NCI-H1048 (cell line): ENCODE results near the gene TSPAN3.

ENCODE experiments used
- DNase-seq: peaks from one replicate; lab custom pipeline; 2025; lab: John Stamatoyannopoulos, UW

Gene TSPAN3

DNA sequence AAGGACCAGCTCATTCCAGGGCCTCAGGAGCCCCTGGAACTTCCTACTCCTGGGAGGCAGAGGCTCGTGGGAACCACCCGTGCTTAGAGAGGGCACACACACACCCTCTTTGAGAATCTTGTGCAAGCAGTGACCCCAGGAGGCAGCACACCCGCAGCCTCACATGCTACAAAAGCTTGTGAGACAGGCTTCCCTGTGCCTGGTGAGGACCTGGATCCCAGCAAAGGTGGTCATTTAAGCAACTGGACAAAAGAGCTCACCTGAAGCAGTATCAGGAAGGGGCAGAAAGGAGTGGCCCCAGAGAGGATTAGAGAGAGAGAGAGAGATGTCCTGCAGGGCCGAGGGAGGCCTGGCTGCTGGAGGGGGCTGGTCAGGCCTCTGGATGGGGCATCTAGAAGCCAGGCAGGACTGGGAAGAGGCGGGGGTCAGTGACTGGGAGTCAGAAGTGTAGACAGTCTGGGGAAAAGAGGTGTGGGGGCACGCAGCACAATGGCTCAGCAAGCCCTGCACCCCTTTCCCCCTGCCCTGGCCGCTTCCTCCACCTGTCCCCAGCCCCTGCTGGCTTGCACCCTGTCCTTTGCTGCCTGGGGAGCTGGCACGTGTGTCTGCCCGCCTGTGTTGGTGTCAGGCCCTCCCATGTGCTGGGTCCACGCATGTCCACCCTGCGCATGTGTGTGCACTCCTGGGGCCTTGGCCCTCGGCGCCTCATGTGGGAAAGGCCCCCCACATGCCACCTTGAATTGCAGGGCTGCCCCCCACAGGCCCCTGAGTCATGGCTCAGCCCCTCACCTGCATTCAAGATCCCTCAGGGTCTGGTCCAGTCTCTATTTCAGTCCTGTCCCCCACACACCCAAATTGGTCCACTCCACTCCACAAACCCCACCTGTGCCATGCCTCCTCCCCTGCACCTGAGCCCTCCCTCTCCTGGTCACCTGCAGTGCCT lies 36.9 kb downstream of the TSPAN3 start:
- DNase-seq, result no peak

DNA sequence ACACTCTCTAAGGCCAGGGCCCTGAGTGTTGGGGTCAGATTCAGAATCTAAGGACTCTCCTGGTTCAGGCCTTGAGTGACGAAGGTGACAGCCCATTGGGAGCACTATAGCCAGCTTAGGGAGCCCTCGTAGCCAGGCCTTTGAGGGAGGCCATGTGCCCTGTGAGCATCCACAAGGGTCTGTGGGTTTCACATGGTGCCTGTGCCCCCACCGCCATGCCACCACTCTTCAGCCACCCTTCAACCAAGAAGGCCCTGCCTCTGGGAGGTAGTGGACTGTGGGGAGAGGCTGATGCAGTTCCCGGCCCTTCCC lies 37.5 kb downstream of the TSPAN3 start:
- DNase-seq, result no peak

DNA sequence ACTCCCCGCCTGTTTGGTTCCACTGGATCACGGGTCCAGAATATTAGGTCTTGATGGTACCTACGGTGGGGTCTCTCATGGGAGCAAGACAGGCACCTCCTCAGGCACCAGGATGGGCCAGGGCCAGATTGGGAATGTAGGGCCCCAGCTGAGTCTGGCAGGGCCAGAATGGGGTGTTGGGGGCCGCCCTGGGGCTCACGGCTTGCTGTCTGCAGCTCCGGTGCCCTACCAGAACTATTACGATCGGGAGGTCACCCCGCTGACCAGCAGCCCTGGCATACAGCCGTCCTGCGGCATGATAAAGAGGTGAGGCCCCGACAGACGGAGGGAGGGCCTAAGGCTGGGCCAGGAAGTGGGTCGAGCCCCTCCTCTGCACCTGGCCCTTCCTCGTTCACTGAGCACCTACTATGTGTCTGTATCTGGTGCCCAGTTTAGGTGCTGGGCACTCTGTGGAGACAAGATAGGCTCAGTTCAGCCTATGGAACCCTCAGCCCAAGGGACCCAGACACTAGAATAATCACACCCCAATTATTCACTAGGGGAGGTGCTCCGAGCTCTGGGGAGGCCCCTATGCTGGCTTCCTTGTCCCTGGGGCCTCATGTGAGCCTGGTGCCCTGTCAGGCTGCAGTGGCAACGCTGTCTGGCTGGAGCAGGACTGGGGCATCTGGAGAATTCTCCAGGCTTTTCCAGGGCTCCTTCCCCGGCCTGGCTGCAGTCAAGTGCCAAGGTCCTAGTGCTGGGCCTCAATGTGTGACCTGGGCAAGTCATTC lies 38.1 kb downstream of the TSPAN3 start:
- DNase-seq, result no peak

DNA sequence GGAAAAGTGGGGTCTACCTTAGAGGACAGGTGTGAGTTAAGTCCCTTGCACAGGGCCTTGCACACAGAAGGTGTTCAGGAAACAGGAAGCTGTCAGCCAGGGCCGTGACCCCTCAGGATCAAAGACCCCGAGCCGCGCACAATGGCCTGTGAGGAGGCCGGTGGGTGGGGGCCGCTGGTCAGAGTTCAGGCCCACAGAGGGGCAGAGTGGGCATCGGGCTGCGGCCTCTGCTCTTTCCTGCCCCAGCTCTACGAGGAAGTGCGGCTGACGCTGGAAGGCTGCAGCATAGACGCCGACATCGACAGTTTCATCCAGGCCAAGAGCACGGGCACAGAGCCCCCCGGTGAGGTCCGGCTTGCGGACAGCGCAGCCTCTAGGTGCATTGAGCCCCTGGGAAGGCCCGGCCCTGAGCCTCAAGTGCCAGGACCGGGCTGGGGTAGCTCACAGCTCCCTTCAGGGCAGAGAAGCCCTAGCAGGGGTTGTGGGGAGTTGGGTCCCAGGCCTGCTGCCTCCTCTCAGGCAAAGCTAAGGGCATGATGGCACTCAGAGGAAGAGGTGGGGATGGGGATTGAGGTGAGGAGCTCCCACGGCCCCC lies 38.8 kb downstream of the TSPAN3 start:
- DNase-seq, result no peak

DNA sequence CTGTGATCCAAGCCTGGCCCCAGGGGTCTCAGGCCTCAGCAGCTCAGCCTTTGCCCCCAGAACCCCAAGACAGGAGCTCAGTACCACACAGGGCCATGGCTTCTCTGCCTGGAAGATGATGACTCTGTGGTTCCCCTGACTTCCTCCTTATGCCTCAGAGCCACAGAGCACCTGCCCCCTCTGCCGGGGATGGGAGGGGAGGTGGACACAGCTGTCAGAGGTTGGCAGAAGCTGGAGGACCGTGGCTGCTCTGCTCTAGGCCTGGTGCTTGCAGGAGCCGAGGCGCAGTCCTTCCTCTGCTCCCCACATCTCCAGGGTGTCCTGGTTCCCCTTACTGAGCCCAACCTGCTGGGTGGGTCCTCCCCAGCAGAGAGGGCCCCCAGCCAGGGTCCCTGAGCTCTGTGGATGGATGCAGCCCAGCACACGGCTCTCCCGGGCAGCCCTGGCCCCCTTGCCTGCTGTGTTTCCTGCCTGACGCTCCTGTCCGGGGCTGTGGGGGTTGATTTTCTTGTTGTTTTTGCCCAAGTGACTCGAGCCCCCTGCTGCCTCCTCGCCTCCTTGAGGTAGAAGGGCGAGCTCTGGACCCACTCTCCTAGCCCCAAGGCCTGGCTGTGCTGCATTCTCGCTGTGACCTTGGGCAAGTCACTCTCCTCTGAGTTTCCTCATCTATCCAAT lies 39.4 kb downstream of the TSPAN3 start:
- no peak for DNase-seq

DNA sequence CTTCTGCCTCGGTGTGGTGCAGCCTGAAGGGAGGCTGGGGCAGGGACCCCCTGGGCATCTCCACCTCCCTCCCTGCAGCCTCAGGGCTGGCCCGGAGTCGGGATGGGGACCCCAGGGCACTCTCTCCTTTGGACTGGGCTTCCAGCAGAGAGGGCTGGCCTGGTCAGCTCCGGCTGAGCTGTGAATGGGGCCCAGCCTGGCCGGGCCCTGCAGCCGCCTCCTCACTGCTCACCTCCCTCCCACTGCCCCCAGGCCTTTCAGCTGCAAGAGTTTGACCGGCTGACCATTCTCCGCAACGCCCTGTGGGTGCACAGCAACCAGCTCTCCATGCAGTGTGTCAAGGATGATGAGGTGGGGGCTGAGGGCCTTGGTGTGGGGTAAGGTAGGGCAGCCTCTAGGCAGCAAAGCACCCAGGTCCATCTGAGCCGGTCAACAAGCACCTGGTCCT lies 40.0 kb downstream of the TSPAN3 start:
- no peak for DNase-seq

DNA sequence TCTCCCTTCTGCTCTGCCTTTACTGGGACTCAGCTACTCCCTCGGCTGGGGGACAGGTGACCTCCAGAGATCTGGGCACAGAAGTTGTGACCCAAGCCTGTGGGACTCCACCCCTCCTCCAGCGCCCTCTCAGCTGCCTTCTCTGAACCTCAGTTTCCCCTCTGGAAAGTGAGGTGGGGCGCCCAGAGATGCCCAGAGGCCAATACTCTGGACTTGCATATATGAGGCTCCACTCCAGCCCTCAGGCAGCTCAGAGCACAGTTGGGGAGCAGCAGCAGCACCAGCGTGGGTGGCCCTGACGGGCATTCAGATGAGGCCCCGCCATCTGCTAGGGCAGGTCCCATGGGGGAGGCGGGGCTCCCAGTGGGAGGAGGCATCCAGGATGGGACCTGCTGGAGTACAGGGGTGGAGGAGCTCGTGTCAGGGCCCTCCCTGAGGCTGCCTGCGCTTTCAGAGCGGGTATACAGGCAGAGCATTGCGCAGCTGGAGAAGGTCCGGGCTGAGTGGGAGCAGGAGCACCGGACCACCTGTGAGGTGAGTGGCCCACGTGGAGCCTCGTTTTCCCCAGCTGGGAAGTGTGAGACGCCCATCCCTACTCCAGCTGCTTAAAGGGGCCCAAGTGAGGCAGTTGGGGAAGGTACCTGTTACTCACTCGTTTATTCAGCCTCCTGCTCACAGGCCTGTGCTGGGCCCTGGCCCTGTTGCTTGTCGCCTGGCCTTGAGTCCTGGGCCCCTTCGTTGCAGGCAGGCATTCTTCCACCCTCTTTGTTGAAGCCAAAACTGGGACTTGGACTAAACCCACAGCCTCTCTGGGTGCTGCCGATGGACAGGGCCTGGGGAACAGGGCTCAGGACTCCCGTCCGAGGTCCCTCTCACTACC lies 40.6 kb downstream of the TSPAN3 start:
- no peak for DNase-seq

DNA sequence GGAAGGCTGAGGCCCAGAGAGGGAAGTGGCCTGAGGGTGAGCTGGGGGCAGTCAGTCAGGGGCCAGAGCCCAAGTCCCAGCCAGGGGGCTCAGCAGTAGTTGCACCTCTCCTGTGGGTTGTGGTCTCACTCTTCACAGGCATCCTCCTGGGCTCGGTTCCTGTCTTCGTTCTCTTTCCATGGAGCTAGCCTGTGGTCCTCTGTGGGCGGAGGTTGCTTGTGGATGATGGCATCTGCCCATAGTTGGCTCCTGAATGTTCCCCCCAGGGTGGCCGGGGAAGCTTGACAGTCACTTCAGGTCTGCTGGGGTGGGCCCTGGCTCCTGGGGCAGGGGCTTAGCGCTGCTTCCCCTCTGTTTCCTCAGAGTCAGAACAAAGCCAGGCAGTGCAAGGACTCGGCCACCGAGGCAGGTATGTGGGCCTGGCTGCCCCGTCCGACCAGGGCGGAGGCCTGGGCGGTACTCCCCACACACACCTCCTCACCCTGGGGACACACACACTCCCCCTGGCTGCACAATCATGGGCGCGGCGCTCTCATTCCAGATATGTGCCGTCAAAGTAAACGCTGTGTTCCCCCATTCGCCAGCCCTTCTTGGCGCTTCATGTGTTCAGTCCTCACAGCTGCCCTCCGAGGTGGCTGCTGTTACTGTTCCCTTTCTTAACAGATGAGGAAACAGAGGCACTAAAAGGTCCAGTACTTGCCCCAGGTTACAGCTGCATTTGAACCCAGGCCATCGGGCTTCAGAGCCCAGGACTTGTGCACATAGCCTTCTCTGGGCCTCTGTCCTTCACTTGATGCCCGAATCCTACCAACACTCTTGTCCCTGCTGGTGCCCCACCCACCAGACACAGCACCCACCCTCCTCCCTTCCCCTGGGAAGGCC lies 41.5 kb downstream of the TSPAN3 start:
- no peak for DNase-seq

DNA sequence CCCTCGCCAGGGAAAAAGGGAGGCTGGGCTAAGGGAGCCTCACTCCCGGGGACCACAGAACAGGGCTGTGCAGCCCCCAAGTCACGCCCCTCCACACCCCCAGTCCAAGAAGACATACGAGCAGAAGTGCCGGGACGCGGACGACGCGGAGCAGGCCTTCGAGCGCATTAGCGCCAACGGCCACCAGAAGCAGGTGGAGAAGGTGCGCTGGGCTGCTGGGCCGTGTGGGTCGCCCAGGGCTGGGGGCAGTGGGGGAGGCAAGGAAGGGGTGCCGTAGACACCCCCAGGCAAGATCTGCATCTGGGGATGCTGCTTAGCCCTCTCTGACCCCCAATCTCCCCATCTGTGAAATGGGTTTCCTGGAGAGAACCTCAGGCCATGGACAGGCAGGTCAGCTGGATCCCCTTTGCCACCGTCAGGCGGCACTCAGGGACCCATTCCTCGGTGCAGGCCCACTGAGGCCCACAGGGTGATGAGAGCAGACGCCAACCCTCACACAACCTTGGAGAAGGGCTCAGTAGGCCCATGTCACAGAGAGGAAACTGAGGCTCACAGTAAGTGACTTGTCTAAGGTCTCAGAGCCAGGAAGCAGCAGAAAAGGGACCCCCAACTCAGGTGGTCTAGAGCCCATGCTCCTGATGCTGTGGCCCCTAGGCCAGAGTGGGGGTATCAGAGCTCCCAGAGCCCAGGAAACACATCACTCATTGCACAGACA lies 42.3 kb downstream of the TSPAN3 start:
- no peak for DNase-seq

DNA sequence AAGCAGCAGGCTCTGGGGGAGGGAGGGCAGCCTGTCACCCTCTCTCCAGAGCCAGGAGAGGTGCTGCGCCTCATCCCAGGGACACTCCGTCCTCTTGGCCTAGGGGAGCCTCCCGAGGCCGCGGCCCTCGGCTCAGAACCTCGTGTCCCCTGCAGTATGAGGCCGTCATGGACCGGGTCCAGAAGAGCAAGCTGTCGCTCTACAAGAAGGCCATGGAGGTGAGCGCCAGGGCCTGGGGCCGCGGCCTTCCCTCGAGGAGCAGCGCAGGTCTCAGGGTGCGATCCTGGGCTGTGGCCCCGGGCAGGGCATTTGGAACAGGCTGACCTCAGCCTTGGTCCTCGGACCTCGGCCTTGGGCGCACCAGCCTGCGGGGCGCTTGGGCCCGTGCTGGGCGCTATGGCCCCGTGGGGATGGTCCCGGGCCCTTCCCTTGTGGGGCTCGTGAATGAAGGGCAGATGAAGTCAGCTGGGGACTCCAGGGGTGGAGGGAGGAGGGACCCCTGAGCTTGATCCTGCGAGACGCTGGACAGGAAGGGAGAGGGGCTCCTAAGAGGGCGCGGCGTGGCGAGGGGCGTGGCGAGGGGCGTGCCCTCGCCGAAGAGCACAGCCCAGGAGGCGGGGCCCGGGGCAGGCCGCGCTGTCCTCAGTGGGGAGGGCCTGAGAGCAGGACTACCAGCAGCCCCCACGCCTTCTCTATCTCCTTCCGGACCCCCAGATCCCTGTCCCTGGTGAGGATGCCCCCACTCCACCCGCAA lies 43.0 kb downstream of the TSPAN3 start:
- no peak for DNase-seq

DNA sequence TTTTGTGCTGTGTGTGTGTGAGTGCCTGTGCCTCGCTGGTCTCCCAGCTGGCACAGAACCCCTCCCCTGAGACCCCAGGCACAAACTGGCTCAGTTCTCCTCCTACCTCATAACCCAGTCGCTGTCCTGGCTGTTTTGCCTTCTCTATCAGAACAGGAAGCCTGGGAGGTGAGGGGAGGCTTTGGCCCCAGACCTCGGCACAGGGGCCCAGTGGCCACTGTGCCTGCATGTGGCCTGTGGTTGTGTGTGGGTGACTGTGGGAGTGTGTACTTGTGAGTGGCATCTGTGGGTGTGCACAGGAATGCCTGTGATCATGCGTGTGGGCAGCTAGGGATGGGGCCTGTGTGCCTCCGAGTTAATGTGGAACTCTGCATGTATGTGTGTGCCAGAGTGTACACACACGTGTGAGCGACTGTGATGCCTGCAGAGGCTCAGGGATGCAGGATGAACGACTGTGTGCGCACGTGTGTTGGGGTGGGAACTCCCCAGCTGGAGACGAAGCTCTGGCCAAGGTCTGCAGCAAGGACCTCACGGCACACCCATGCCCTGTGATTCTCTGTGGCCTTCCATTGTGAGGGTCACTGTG lies 43.7 kb downstream of the TSPAN3 start:
- no peak for DNase-seq

DNA sequence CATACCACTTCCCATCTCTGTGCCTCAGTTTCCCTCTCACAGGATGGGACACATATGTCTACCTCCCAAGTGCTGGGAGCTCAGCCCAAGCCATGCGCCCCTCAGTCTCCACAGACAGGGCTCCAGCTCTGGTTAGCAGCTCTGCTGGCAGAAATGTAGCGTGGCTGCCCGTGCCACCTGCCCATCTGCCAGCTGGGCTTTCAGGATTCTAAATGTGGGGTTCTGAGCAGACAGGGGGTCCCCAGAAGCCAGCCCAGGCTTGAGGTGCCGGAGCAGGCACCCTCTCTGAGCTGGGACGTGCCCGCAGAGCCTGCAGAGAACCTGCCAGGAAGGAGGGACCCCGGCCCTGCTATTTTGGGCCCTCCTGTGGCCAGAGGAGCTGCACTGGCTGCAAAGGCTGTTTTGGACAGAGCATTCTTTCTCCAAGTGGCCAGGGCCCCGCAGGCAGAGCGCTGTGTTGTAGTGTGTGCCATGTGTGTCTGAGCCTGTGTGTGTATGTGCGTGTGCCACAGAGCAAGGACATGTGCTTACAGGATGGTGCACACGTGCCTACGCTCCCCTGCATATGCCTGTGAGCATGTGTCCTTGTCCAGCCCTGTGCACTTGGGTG lies 44.3 kb downstream of the TSPAN3 start:
- DNase-seq, result no peak

DNA sequence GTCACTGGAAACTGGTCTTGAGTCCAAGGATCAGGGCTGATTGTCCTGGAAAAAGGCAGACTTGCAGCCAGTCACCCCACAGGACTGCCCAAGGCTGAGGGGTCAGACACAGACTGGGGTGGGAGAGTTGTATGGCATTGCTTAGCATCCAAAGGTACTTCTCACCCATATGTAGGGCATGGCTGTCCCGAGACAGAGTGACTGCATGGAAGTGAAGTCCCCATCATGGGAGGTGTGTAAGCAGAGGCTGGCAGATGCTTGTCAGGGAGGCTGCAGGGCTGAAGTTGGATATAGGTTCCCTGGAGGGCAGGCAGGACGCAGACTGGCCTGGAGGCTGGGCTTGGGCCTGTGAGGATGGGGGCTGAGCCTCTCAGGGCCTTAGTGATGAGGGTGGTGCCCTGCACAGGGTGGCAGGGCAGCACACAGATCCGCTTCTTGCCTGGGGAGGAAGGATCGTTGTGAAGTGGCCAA lies 44.9 kb downstream of the TSPAN3 start:
- DNase-seq, result no peak

DNA sequence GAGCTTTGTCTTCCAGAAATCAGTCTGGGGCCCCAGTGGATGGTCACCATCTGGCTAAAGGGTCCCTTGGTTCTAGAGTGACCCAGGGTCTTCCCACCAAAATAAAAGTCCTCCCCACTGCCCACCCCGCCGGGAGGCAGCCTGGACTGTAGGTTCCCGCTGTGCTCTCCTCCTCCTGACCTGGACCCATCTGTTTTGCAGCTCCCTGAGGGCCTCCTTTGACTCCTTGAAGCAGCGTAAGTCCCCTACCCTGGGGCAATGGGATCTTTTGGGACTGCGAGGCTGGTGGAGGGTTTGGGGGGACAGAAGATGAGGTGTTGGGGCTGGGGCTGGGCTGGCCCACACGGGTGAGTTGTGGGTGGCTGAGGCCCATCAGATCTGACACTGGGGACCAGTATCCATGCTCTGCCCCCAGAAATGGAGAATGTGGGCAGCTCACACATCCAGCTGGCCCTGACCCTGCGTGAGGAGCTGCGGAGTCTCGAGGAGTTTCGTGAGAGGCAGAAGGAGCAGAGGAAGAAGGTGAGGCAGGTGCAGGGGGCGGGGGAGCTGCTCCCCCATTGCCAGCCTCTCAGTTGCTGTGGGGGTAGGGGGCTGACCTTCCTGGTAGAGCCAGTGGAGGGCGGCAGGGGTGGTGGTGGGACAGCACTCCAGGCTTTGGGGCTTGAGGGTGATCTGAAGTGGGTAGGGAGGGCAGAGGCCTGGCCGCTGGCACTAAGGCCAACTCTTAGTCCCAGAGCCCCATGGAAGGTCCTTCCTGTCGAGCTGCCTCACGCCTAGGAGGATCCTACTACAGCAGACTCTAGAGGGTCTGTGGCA lies 45.6 kb downstream of the TSPAN3 start:
- no peak for DNase-seq

DNA sequence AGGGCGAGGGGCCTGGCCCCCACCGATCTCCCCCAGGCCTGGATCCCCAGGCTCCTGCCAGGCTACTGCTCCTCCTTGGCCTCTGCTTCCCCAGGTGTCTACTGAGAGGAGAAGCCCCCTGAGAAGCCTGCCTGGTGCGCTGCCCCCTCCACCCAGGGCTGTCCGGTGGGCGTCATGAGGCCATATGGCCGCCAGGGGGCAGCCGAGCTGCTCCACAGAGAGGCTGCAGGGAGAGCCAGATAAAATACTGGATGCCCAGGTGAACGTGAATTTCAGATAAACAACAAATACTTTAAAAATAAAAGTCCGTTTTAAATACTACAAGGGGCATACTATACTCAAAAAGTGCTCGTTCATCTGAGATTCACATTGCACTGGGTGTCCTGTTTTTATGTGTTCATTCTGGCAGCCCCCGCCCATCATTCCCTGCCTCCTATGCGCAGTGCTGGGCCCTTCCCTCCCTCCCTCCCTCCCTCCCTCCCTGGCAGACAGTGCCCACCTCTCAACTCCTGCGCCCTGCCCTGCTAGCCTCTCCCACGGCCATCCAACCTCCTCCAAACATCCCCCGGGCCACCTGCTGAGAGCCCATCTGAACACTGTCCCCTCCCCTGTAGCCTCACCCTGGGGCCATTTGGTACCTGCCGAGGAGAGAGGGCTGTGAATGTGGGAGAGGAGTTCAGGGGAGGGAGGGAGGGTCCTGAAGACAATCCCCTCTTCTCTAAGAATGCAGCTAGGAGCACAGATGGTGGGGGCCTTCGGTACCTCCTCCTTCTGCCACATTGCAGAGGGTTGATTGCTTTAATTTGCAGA lies 46.4 kb downstream of the TSPAN3 start:
- no peak for DNase-seq

DNA sequence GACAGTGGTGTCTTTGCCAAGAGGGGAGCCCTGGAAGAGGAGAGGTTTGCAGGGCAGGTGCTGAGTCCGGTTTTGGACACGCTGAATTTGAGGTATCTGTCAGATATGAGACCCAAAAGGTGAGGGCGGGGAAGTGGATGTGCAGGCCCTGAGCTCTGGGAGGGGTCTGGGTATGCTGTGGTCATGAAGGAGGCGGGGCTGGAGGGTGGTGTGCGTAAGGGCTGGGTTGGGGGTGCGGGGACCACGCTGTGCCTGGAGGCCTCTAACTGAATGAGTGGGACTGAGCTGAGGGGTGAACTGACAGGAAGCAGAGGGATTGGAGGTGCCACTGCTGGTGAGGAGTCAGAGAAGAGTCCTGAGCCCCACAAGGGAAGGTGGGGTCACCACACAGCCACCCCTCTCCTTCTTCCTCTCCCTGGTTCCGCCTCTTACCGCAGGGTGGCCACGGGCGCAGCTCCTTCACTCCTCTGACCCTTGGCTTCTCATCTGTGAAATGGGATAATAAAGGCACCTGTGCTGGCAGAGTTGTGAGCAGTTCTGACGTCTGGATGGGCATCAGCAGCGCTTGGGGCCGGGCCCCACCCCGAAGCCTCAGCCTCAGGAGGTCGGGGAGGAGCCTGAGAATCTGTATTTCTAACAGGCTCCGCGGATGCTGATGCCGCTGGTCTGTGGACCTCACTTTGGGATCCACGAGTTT lies 47.2 kb downstream of the TSPAN3 start:
- DNase-seq, result no peak
